IPS DF 6.9 (cell line): ENCODE data around the gene SLC5A12.
A peak's percentile ranks its signal among the peaks of the same experiment; 100 is the strongest.

Experiments used
- DNase-seq: peaks from one replicate; pipeline ENCODE4 v3.0.0-alpha.2; 2013; ENCODE audit warnings: low read depth, low spot score
- H3K27ac ChIP-seq: one replicate; pipeline ENCODE4 v1.5.1; 2013; ENCODE audit warnings: low read length, control low read depth
- H3K27me3 ChIP-seq: 2 replicates; pipeline ENCODE4 v1.6.1; 2013; ENCODE audit warnings: mild to moderate bottlenecking, low read length; ENCODE audit not compliant: control insufficient read depth, insufficient read depth
- H3K36me3 ChIP-seq: 2 replicates; pipeline ENCODE4 v1.6.1; 2013; ENCODE audit warnings: low read length; ENCODE audit not compliant: control insufficient read depth, insufficient read depth
- H3K4me1 ChIP-seq: 2 replicates; pipeline ENCODE4 v1.6.1; 2013; ENCODE audit warnings: low read length; ENCODE audit not compliant: control insufficient read depth, insufficient read depth
- H3K4me3 ChIP-seq: 2 replicates; pipeline ENCODE4 v1.5.1; 2013; ENCODE audit warnings: mild to moderate bottlenecking, low read length
- H3K9me3 ChIP-seq: 2 replicates; pipeline ENCODE4 v1.6.1; 2013; ENCODE audit warnings: low read length, inconsistent platforms; ENCODE audit not compliant: control insufficient read depth, insufficient read depth
- WGBS: extraction: QIAGEN DNeasy Blood & Tissue Kit; methylation state at CpG from one replicate; pipeline ENCODE4 v1.1.7; 2013; ENCODE audit warnings: mixed read lengths, missing lambda C conversion rate; ENCODE audit not compliant: insufficient read length, insufficient coverage; 5-methylcytosine and 5-hydroxymethylcytosine counted together

The SLC5A12 gene

GRCh38 chr11:26753723-26754504 lies 32.1 kb upstream of the SLC5A12 start:
- no peak overlapping the region for H3K4me3 ChIP-seq
- WGBS: no CpG with 5 or more reads among the region's 9 CpGs
- DNase-seq: peak; percentile 18
- no peaks in the 10 kb centered on the region for H3K36me3 ChIP-seq
- no peaks in the 10 kb centered on the region for H3K9me3 ChIP-seq
- H3K27ac ChIP-seq: no peak overlapping the region
- no peaks in the 10 kb centered on the region for H3K27me3 ChIP-seq
- H3K4me1 ChIP-seq: no peaks in the 10 kb centered on the region

GRCh38 chr11:26749927-26750326 lies 28.1 kb upstream of the SLC5A12 start:
- Histone ChIP-seq H3K4me3 (no peak overlapping the region), H3K27me3 (no peaks in the 10 kb centered on the region), H3K4me1 (no peaks in the 10 kb centered on the region), H3K27ac (no peak overlapping the region), H3K9me3 (no peaks in the 10 kb centered on the region), H3K36me3 (no peaks in the 10 kb centered on the region)
- no peak for DNase-seq

- Histone ChIP-seq H3K27me3 (no peaks in the 10 kb centered on the region), H3K36me3 (no peaks in the 10 kb centered on the region), H3K4me1 (no peaks in the 10 kb centered on the region), H3K27ac (no peak overlapping the region), H3K4me3 (no peak overlapping the region), H3K9me3 (no peaks in the 10 kb centered on the region)
- DNase-seq: no peak
Measured at GRCh38 chr11:26743622-26744021, 21.8 kb upstream of the SLC5A12 start.

GRCh38 chr11:26742966-26743365 lies 21.1 kb upstream of the SLC5A12 start:
- Histone ChIP-seq H3K36me3 (no peaks in the 10 kb centered on the region), H3K4me1 (no peaks in the 10 kb centered on the region), H3K27me3 (no peaks in the 10 kb centered on the region), H3K4me3 (no peak overlapping the region), H3K27ac (no peak overlapping the region), H3K9me3 (no peaks in the 10 kb centered on the region)
- WGBS: no CpG with 5 or more reads among the region's 1 CpG
- no peak for DNase-seq

- no peak overlapping the region for H3K4me3 ChIP-seq
- no peak overlapping the region for H3K27ac ChIP-seq
- no peaks in the 10 kb centered on the region for H3K4me1 ChIP-seq
- H3K9me3 ChIP-seq: no peaks in the 10 kb centered on the region
- no peaks in the 10 kb centered on the region for H3K36me3 ChIP-seq
- no CpG with 5 or more reads among the region's 2 CpGs for WGBS
- no peak for DNase-seq
- no peaks in the 10 kb centered on the region for H3K27me3 ChIP-seq
Measured at GRCh38 chr11:26741036-26741435, 19.2 kb upstream of the SLC5A12 start.

GRCh38 chr11:26739366-26740073 lies 17.7 kb upstream of the SLC5A12 start:
- Histone ChIP-seq H3K9me3 (no peaks in the 10 kb centered on the region), H3K36me3 (no peaks in the 10 kb centered on the region), H3K27ac (no peak overlapping the region), H3K4me3 (no peak overlapping the region), H3K4me1 (no peaks in the 10 kb centered on the region), H3K27me3 (no peaks in the 10 kb centered on the region)
- no peak for DNase-seq
- WGBS: no CpG with 5 or more reads among the region's 5 CpGs

GRCh38 chr11:26734691-26735090 lies 12.8 kb upstream of the SLC5A12 start:
- Histone ChIP-seq H3K9me3 (no peaks in the 10 kb centered on the region), H3K27me3 (no peaks in the 10 kb centered on the region), H3K4me1 (no peaks in the 10 kb centered on the region), H3K36me3 (no peaks in the 10 kb centered on the region), H3K4me3 (no peak overlapping the region), H3K27ac (no peak overlapping the region)
- DNase-seq: no peak
- WGBS: no CpG with 5 or more reads among the region's 4 CpGs

GRCh38 chr11:26731084-26731456 lies 9.2 kb upstream of the SLC5A12 start:
- no peaks in the 10 kb centered on the region for H3K4me1 ChIP-seq
- no peaks in the 10 kb centered on the region for H3K9me3 ChIP-seq
- no CpG with 5 or more reads among the region's 1 CpG for WGBS
- H3K36me3 ChIP-seq: no peaks in the 10 kb centered on the region
- no peak overlapping the region for H3K27ac ChIP-seq
- no peak for DNase-seq
- no peak overlapping the region for H3K4me3 ChIP-seq
- no peaks in the 10 kb centered on the region for H3K27me3 ChIP-seq

- DNase-seq: no peak
- WGBS: no CpG with 5 or more reads among the region's 4 CpGs
- Histone ChIP-seq H3K27ac (no peak overlapping the region), H3K9me3 (no peaks in the 10 kb centered on the region), H3K4me3 (no peak overlapping the region), H3K4me1 (no peaks in the 10 kb centered on the region), H3K36me3 (no peaks in the 10 kb centered on the region), H3K27me3 (no peaks in the 10 kb centered on the region)
Measured at GRCh38 chr11:26730414-26731083, 8.7 kb upstream of the SLC5A12 start.

GRCh38 chr11:26729284-26729683 lies 7.4 kb upstream of the SLC5A12 start:
- Histone ChIP-seq H3K36me3 (no peaks in the 10 kb centered on the region), H3K27me3 (no peaks in the 10 kb centered on the region), H3K27ac (no peak overlapping the region), H3K4me1 (no peaks in the 10 kb centered on the region), H3K4me3 (no peak overlapping the region), H3K9me3 (no peaks in the 10 kb centered on the region)
- DNase-seq: no peak
- no CpG with 5 or more reads among the region's 1 CpG for WGBS
